ENCODE measurements around the gene ABHD4.

DNA sequence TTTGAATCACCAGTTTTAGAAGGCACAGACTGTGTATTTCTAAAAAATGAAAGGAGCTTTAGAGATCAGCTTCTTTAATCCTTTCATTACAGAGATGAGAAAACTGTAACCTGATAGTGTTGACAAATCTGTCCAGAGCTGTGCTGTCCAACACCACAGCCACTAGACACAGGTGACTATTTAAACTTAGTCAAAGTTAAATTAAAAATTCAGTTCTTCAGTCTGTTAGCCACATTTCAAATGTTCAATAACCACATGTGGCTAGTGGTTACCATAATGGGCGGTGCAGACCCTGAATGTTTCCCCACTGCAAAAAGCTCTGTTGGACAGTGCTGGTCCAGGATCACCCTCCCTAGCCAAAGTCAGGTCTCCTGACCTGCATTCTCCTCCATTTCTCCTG is 30.7 kb upstream of the ABHD4 start:
- TF ChIP-seq MAZ (IDR thresholded peaks at IDR 0.05; ENCODE audit: borderline replicate concordance, low read depth, low read length) (no peak), EP300 (IDR thresholded peaks at IDR 0.05) (no peak), CTCF (IDR thresholded peaks at IDR 0.05) (no peak), KDM5A (IDR thresholded peaks at IDR 0.05) (no peak), CHD2 (IDR thresholded peaks at IDR 0.05; ENCODE audit: low read length, partially characterized antibody) (no peak), ESRRA (IDR thresholded peaks at IDR 0.05; ENCODE audit: borderline replicate concordance, low read length) (no peak)
- TF ChIP-seq, protein P1, sequence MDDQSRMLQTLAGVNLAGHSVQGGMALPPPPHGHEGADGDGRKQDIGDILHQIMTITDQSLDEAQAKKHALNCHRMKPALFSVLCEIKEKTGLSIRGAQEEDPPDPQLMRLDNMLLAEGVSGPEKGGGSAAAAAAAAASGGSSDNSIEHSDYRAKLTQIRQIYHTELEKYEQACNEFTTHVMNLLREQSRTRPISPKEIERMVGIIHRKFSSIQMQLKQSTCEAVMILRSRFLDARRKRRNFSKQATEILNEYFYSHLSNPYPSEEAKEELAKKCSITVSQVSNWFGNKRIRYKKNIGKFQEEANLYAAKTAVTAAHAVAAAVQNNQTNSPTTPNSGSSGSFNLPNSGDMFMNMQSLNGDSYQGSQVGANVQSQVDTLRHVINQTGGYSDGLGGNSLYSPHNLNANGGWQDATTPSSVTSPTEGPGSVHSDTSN (IDR thresholded peaks at IDR 0.05) = no peak

Measured in A549 (cell line).